HG03432 (cell line): ENCODE measurements around the gene SPEG.
"Not testable (repeated sequence)": the region's sequence is repeated elsewhere in the genome, so short reads cannot be mapped to it uniquely, and the experiment has no call there.

Source experiments
- ATAC-seq: cut with Tn5 transposase; IDR thresholded peaks from one replicate; pipeline ENCODE4 v1.9.1; 2021; ENCODE audit warnings: mild to moderate bottlenecking, moderate library complexity; ENCODE audit not compliant: unreplicated experiment

SPEG gene

GRCh38 chr2:219434718-219435525 is at the start of gene SPEG:
TSS of gene SPEG (plus strand) at chr2:219434843. CDS start at chr2:219434978, 135 bp downstream.
- no peak for ATAC-seq

GRCh38 chr2:219384859-219385258 is 49.8 kb upstream of the SPEG start:
- no peak for ATAC-seq

- no peak for ATAC-seq
Measured at GRCh38 chr2:219385958-219386520, 48.6 kb upstream of the SPEG start.

GRCh38 chr2:219386532-219387280 is 47.9 kb upstream of the SPEG start:
- no peak for ATAC-seq

GRCh38 chr2:219387306-219388120 is 47.1 kb upstream of the SPEG start, which contains the start of gene DNPEP:
TSS of gene DNPEP (minus strand) at chr2:219387912. CDS start at chr2:219387794, 118 bp downstream.
- ATAC-seq = peak; percentile 68

GRCh38 chr2:219388121-219388906 is 46.3 kb upstream of the SPEG start:
- ATAC-seq = peak; percentile 85

- ATAC-seq = no peak
Measured at GRCh38 chr2:219388907-219389156, 45.8 kb upstream of the SPEG start.

- ATAC-seq = no peak
Measured at GRCh38 chr2:219392754-219393153, 41.9 kb upstream of the SPEG start.

GRCh38 chr2:219395056-219395455 is 39.6 kb upstream of the SPEG start:
- ATAC-seq = not testable (repeated sequence)

- no peak for ATAC-seq
Measured at GRCh38 chr2:219395609-219396008, 39.0 kb upstream of the SPEG start.

- no peak for ATAC-seq
Measured at GRCh38 chr2:219396863-219397457, 37.7 kb upstream of the SPEG start.

- no peak for ATAC-seq
Measured at GRCh38 chr2:219398721-219399363, 35.8 kb upstream of the SPEG start.

GRCh38 chr2:219399716-219400478 is 34.7 kb upstream of the SPEG start:
- no peak for ATAC-seq

- ATAC-seq = no peak
Measured at GRCh38 chr2:219400562-219400961, 34.1 kb upstream of the SPEG start.

GRCh38 chr2:219401606-219402005 is 33.0 kb upstream of the SPEG start:
- no peak for ATAC-seq

GRCh38 chr2:219402665-219403515 is 31.8 kb upstream of the SPEG start:
- peak; percentile 85 for ATAC-seq

GRCh38 chr2:219403861-219404260 is 30.8 kb upstream of the SPEG start:
- no peak for ATAC-seq
